ENCODE measurements around the gene SFR1.
A peak's percentile ranks its signal among the peaks of the same experiment; 100 is the strongest.

Gene SFR1

DNA sequence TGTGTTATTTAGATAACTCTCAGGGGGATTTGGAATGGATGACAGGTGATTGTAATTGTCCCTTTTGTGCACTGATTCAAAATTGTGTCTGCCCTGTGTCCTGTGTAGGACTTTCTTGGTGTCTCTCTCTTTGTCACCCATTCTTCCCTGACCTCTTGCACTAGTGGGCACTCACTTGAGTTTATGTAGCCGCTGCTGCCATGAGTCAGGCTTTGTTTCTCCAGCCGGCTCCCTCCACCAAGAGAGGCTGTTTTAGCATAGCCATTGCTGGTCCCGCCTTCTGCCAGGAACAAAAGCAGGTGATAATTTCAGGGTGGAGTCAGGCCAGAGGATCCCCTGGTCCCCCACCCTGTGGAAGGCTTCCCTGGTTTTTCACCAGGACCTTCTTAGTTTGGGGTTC is 44.7 kb upstream of the SFR1 start:
- H3K4me2 ChIP-seq (ENCODE audit: low read length), result no peak overlapping the region
- H3K9me3 ChIP-seq (ENCODE audit: insufficient read depth, low read length), result no peaks in the 10 kb centered on the region
- H3K4me3 ChIP-seq (ENCODE audit: low read length), result no peak overlapping the region
- H3K27ac ChIP-seq (ENCODE audit: low read length), result no peak overlapping the region
- peaks cover 8% of the 10 kb centered on the region; the same call in 1 of the 2 replicates for H3K27me3 ChIP-seq (ENCODE audit: low read depth, low read length)
- no peaks in the 10 kb centered on the region for H3K36me3 ChIP-seq (replicated peaks; ENCODE audit: low read depth, low read length)
- no peaks in the 10 kb centered on the region for H3K4me1 ChIP-seq (ENCODE audit: low read length)
- TF ChIP-seq, protein P1, sequence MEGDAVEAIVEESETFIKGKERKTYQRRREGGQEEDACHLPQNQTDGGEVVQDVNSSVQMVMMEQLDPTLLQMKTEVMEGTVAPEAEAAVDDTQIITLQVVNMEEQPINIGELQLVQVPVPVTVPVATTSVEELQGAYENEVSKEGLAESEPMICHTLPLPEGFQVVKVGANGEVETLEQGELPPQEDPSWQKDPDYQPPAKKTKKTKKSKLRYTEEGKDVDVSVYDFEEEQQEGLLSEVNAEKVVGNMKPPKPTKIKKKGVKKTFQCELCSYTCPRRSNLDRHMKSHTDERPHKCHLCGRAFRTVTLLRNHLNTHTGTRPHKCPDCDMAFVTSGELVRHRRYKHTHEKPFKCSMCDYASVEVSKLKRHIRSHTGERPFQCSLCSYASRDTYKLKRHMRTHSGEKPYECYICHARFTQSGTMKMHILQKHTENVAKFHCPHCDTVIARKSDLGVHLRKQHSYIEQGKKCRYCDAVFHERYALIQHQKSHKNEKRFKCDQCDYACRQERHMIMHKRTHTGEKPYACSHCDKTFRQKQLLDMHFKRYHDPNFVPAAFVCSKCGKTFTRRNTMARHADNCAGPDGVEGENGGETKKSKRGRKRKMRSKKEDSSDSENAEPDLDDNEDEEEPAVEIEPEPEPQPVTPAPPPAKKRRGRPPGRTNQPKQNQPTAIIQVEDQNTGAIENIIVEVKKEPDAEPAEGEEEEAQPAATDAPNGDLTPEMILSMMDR (IDR thresholded peaks at IDR 0.05; ENCODE audit: low read depth, low read length), result no peak
- no peak for TF ChIP-seq EZH2phosphoT487 (IDR thresholded peaks at IDR 0.05; ENCODE audit: low read depth)
- H2AFZ ChIP-seq (ENCODE audit: low read depth, low read length), result no peak overlapping the region
- no peaks in the 10 kb centered on the region for H4K20me1 ChIP-seq (ENCODE audit: insufficient read depth, low read length)
- H3K79me2 ChIP-seq (ENCODE audit: low read length), result no peaks in the 10 kb centered on the region
- no peak overlapping the region for H3K9ac ChIP-seq (ENCODE audit: low read length)

DNA sequence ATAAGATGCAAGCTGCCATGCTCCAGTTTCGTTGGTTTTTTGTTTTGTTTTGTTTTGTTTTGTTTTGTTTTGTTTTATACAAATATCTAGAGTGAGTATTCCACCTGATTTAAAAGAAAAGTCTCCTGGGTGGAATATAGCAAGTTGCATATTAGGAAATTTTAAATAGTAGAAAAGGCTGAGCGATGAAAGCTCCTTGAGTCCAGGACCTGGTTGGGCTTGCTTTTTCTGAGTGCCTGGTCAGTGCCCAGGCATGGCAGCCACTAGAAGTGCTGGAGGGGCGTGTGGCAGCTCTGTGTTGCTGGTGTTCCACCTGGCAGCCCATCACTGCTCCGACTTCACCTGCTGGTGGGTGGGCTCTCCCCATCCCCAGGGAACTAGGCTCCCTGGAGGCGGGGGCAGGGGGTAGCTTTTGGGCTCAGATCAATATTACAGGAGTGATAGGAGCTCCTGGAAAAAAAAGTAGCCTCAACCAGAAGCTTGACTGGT is 44.3 kb upstream of the SFR1 start:
- Histone ChIP-seq H3K4me1 (ENCODE audit: low read length) (no peaks in the 10 kb centered on the region), H3K27me3 (ENCODE audit: low read depth, low read length) (0 out of 2 replicates have a peak, but pooled peaks cover 7% of the 10 kb centered on the region), H2AFZ (ENCODE audit: low read depth, low read length) (no peak overlapping the region), H3K4me2 (ENCODE audit: low read length) (no peak overlapping the region), H3K4me3 (ENCODE audit: low read length) (no peak overlapping the region), H3K9ac (ENCODE audit: low read length) (no peak overlapping the region), H3K27ac (ENCODE audit: low read length) (no peak overlapping the region), H4K20me1 (ENCODE audit: insufficient read depth, low read length) (no peaks in the 10 kb centered on the region), H3K36me3 (replicated peaks; ENCODE audit: low read depth, low read length) (no peaks in the 10 kb centered on the region), H3K79me2 (ENCODE audit: low read length) (no peaks in the 10 kb centered on the region), H3K9me3 (ENCODE audit: insufficient read depth, low read length) (no peaks in the 10 kb centered on the region)
- TF ChIP-seq EZH2phosphoT487 (IDR thresholded peaks at IDR 0.05; ENCODE audit: low read depth), result no peak
- TF ChIP-seq, protein P1 (IDR thresholded peaks at IDR 0.05; ENCODE audit: low read depth, low read length), result no peak

DNA sequence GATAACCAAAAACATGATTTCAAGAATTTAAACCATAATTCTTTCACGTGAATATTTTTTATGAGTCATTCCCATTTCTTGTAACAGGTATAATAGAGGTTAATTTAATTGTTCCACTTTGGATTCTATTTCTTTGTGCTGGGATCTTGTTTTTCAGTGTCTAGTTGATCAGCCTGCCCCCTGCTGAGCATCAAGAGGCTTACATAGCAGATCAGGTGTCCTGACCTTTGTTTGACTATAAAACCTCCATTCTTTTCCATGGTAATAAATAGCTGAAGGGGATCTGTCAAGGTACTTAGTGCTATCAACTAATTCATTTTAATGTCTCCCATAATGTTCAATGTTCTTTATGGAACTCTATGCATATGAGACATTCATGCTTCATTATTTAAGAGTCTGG is 41.2 kb upstream of the SFR1 start:
- Histone ChIP-seq H3K4me1 (ENCODE audit: low read length) (no peaks in the 10 kb centered on the region), H3K36me3 (replicated peaks; ENCODE audit: low read depth, low read length) (no peaks in the 10 kb centered on the region), H3K4me2 (ENCODE audit: low read length) (no peak overlapping the region), H2AFZ (ENCODE audit: low read depth, low read length) (no peak overlapping the region), H3K4me3 (ENCODE audit: low read length) (no peak overlapping the region), H3K27ac (ENCODE audit: low read length) (no peak overlapping the region), H3K27me3 (ENCODE audit: low read depth, low read length) (no peaks in the 10 kb centered on the region), H4K20me1 (ENCODE audit: insufficient read depth, low read length) (no peaks in the 10 kb centered on the region), H3K9me3 (ENCODE audit: insufficient read depth, low read length) (no peaks in the 10 kb centered on the region), H3K9ac (ENCODE audit: low read length) (no peak overlapping the region), H3K79me2 (ENCODE audit: low read length) (no peaks in the 10 kb centered on the region)
- no peak for TF ChIP-seq EZH2phosphoT487 (IDR thresholded peaks at IDR 0.05; ENCODE audit: low read depth)
- TF ChIP-seq, protein P1 (IDR thresholded peaks at IDR 0.05; ENCODE audit: low read depth, low read length), result peak; percentile 25; the same call in 1 of the 2 replicates

DNA sequence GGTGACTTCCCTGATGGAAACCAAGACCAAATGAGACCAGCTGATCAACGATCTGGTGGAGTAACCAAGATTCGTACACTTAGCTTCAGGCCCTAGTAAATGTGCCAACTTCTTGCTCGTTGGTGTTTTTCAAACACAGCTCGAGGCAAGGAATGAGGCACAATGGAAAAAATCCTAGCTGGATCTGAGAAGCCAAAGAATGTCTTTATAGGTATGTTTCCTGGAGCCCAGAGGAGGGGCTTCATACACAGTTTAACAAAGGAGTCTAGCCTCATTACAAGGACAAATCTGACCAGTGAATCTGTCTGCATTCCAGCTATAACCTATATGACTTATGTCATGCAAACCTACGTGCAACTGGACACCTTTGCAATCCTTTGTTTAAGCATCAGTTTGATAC is 40.0 kb upstream of the SFR1 start:
- no peak for TF ChIP-seq EZH2phosphoT487 (IDR thresholded peaks at IDR 0.05; ENCODE audit: low read depth)
- TF ChIP-seq, protein P1 (IDR thresholded peaks at IDR 0.05; ENCODE audit: low read depth, low read length), result no peak
- no peaks in the 10 kb centered on the region for H3K9me3 ChIP-seq (ENCODE audit: insufficient read depth, low read length)
- H4K20me1 ChIP-seq (ENCODE audit: insufficient read depth, low read length), result no peaks in the 10 kb centered on the region

More for the DNA sequence above, 40.0 kb upstream of the SFR1 start:
- Histone ChIP-seq H3K79me2 (ENCODE audit: low read length) (no peaks in the 10 kb centered on the region), H3K4me3 (ENCODE audit: low read length) (no peak overlapping the region), H3K4me2 (ENCODE audit: low read length) (no peak overlapping the region), H3K27ac (ENCODE audit: low read length) (no peak overlapping the region), H3K27me3 (ENCODE audit: low read depth, low read length) (no peaks in the 10 kb centered on the region), H3K4me1 (ENCODE audit: low read length) (no peaks in the 10 kb centered on the region), H3K36me3 (replicated peaks; ENCODE audit: low read depth, low read length) (no peaks in the 10 kb centered on the region), H2AFZ (ENCODE audit: low read depth, low read length) (no peak overlapping the region), H3K9ac (ENCODE audit: low read length) (no peak overlapping the region)
